Activated CD4-positive, alpha-beta T cell treated with anti-CD3 and anti-CD28 coated beads, Interleukin-2, amount 50 U/mL, for 48 hours (primary cell): ENCODE measurements around the gene B3GALT6.
"Not testable (repeated sequence)": the region's sequence is repeated elsewhere in the genome, so short reads cannot be mapped to it uniquely, and the experiment has no call there.

Experiments used
- DNase-seq, 2 experiments: peaks; one replicate each; pipeline ENCODE4 v3.0.0-alpha.2; 2020

The B3GALT6 gene

DNA sequence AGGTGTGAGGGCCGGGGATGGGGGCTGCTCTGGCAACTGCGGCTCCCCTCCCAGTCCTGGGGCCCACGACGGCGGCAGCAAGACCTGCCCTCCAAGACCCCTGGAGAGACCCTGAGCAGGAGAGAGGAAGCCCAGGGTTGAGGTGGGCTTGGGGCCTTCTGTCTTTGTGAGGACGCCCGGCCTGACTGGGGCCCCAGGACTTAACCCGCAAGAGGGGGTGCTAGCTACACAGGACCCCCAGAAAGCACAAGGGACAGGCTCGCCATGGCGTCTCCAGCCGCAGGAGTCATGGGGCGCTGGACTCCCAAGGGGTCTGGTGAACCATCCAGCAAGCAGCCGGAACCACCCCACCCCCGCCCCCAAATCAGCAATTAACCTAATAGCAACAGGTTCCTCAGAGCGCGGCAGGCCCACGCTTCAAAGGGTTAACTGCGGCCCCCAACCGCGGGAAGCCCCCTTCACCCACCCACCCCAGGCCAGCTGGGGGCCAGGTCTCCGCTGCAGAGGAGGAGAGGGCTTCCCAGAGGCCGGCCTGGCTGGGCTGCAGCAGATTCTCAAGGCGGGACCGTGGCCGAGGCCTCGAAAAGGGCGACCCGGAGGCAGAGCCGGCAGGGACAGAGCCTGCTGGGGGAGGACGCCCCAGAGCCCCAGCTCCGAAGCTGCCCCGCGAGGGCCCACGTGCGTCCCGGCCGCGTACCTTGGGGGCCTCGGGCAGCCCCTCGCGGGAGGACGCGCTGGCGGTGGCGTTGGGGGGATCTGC, 14.0 kb downstream of the B3GALT6 start:
- DNase-seq, result no peak

DNA sequence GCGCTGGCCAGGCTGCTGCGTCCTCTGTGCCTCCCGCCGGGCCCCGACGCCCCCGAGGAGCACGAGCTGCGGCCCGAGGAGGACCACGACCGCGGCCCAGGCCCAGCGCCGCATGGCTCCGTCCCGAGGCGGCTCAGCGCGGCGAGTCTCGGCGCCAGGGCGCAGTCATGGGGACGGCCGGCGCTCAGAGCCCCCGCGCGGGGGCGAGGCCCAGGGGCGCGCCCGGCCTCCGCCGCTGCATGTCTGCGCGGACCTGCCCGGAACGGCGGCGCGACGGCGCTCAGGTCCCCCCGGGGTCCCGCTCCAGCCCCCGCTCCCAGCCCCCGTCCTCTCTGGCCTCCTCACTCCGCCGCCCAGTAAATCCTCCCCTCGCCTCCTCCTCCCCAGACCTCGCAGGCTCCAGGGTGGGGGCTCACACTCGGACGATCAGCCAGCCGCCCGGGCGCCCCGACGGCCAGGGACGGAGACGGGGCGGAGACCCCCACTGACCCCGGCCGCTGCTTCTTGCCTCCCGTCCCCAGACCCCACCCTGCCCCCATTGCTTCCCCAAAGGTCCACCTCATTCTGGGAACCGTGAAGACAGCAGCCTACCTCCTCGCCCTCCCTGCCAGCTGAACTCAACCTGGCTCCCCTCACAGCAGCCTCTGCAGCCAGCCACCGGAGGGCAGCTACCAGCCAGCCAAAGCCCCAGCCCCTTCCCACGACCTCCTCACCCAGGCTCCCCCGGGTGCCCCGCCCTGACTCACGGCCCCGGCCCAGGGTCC, 14.7 kb downstream of the B3GALT6 start, which contains the start of gene C1QTNF12:
Gene C1QTNF12 (minus strand): TSS at position 146 of the 764 bp plus-strand sequence. CDS start 32 bp downstream, at position 114.
- no peak for DNase-seq

DNA sequence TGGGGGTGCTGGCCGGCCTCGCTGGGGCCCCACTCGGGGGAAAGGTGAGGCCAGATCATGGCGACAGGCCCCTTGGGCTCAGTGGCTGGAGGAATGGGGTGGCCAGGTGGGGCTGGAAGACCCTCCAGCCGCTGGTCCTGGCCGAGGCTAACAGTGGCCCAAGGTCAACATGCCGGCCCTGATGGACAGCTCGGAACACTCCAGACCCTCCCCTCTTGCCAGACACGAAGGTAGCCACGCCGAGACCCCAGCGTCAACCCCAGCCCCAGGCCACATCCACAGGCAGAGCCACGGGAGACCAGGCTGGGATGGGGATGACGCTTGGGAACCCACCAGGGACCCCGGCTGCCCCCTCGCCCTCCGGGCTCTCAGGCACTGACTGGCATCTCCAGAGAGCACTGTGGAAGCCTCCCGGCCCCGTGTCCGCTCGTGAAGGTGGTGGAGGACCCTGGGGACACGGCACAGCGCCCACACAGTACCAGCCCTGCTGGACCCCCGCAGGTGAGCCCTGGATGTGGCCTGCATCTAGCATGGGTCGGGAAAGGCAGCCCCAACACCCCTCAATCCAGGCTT, 15.4 kb downstream of the B3GALT6 start:
- no peak for DNase-seq

DNA sequence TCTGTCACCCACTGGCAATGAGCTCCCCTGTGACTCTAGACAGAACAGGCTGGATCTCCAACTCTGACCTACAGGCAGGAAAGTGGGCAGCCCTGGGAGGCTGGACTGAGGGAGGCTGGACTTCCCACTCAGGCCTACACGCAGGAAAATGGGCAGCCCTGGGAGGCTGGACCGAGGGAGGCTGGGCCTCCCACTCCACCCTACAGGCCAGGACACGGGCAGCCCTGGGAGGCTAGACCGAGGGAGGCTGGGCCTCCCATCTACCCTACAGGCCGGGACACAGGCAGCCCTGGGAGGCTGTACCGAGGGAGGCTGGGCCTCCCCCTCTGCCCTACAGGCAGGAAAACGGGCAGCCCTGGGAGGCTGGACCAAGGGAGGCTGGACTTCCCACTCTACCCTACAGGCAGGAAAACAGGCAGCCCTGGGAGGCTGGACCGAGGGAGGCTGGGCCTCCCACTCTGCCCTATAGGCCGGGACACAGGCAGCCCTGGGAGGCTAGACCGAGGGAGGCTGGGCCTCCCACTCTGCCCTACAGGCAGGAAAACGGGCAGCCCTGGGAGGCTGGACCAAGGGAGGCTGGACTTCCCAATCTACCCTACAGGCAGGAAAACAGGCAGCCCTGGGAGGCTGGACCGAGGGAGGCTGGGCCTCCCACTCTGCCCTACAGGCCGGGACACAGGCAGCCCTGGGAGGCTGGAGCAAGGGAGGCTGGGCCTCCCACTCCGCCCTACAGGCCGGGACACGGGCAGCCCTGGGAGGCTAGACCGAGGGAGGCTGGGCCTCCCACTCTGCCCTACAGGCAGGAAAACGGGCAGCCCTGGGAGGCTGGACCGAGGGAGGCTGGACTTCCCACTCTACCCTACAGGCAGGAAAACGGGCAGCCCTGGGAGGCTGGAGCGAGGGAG, 16.2 kb downstream of the B3GALT6 start:
- not testable (repeated sequence) for DNase-seq

DNA sequence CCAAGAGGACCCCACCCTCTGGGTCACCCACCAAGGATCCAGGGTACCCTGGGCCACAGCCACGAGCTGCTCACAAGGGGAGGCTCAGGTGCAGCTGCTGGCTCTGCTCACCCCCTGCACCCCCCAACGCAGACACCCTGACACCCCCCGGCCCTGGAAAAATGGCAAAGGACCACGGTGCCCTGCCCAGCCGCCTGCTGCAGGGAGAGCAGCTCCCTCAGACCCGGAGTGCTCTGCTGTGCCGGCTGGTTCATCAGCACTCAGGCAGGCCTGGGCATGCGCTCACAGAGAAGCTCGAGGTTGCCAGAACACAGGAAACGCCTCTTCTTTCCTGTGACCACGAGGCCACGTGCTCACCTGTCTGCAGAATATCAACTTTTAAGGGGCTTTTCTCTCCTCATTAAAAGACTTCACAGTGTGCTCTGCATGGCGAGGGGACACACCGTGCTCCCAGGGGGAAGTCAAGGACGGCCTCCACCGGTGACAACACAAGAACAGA, 18.8 kb downstream of the B3GALT6 start:
- peak; percentile 58 to 69 for DNase-seq

DNA sequence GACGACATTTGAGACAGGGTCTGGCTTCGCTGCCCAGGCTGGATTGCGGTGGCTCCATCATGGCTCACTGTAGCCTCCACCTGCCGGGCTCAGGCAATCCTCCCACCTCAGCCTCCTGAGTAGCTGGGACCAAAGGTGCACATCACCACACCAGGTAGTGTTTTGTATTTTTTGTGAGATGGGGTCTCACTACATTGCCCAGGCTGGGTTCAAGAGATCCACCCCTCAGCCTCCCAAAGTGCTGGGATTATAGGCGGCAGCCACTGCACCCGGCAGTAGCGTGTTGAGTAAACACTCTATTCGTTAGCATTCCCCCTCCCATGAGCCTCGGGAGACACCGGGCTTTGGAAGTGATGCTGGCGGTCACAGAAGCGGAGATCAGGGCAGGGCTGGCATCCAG, 21.3 kb downstream of the B3GALT6 start:
- no peak for DNase-seq

DNA sequence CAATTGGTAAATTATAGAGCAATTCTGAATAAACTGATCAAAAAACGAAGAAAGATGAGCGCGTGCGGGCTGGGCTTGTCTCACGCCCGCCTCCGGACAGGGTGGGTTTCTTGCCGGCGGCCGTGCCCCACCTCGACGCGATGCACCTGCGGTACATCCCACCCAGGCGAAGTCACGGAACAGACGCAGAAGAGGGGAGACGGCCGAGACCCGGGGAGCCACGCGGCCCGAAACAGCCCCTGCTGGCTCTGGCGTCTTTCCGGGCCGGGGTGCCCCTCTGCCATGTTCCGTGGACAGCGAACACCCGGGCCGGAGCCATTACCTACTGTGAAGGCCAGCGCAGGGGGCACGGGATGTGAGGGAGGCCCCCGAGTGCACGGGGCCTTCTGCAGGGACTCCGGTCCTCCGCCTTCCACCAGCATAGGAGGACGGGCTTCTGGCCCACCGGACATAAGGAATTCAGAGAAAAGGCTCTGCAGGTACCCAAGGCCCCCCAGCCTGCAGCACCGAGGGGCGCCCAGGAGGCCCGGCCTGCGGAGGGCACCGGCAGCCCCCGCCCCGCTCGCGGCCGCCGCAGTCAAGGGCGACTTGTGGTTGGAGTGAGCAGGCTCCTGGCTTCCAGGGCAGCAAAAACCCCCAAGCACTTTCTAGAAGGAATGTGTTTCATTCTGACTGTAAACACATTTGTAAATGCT, 22.1 kb downstream of the B3GALT6 start:
- DNase-seq, result no peak

DNA sequence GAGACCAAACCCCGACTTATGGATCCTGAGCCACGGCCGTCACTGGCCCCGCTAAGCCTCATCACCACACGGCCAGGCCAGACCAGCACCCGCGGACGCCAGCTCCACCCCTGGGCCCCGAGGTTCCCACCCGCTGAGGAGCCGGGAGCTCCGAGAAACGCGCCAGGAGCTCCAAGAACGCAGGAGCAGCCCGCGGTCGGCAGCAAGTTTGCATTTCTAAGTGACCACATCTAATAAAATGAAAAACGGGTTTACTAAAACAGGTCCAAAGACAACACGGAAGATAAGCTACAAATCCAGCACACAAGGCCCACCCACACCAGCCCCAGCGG, 22.6 kb downstream of the B3GALT6 start:
- DNase-seq, result no peak

DNA sequence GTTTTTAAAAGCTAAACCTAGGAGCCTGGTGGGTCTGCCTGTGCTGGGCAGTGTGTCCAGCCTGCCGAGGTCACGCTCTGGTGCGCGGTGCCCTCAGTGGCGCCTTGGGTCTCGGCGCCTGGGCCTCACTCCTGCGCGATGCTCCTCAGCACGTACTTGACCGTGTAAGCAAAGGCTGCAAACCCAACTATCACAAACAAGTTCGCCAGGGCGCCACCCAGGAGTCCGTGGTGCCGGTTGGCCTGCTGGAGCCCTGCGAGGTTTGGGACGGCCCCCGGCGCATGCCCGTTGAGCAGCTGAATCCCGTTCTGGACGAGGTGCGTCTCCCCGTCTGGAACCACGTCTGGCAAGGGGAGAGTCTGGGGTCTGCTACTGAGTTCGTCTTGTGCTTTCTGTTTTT, 23.0 kb downstream of the B3GALT6 start:
- DNase-seq, result no peak

DNA sequence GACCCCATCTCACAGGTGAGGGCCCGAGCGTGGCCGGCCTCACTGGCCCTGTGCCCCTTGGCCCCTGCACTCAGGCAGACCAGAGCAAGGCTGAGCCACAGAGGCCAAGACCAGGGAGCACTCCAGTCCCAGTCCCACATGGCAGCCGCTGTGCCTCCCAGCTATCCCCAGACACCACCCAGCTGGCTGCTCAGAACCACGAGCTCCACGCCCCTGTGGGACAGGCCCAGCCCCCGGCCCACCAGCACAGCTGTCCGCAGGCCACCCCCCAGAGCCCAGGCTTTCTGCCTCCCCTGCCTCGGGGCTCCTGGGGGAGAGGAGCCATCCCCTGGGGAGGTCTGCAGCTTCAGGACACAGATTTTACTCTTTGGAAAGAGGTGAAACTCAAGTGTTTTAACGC, 23.6 kb downstream of the B3GALT6 start:
- no peak for DNase-seq

DNA sequence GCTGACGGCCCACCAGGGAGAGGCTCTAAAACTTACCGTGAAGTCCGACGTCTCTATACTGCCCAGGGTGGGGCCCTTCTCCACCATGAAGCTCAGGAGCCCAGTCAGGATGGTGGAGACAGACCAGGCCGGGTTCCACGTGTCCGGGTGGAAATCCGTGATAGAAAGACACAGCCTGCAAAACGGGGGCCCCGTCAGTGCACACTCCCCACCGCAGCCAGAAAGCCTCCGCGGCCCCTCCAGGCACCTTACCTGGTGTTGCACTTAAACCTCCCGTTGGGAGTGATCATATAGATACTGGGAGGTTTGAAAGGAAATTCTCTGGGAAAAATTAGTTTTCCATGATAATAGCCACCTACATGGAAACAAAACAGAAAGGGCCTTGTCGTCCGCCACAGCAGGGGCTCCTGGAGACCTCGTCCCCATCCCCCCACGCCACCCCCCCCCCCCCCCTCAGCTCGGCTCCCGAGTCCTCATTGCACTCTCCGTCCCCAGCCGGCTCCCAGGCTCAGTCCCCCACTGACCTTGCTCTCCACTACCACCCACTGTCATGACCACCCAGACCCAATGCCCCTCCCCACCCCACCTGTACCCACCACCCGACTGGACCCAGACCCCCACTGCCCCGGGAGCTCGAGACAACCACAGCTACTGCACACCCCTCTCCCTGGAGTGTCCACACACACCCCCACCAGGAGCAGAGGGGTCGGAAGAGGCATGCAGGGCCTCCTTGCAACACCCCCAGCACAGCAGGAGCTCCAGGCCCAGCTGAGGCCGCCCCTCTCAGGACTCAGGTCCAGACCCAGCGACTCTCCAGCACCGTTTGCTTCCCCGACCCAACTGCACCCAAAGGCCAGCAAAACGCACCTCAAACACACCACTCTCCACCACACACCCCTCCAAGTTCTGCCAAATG, 25.2 kb downstream of the B3GALT6 start:
- no peak for DNase-seq

DNA sequence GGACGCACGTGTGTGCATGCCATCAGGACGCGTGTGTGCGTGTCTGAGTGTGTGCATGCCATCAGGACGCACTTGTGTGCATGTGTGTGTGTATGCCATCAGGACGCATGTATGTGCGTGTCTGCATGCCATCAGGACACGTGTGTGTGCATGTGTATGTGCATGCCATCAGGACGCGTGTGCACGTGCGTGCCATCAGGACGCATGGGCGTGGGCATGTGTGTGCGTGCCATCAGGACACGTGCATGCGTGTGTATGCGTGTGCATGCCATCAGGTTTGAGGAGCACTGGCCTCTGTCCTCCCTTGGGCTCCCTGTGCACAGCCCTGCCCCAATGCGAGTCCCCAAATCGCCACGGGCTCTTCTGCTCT, 27.1 kb downstream of the B3GALT6 start:
- DNase-seq, result no peak

DNA sequence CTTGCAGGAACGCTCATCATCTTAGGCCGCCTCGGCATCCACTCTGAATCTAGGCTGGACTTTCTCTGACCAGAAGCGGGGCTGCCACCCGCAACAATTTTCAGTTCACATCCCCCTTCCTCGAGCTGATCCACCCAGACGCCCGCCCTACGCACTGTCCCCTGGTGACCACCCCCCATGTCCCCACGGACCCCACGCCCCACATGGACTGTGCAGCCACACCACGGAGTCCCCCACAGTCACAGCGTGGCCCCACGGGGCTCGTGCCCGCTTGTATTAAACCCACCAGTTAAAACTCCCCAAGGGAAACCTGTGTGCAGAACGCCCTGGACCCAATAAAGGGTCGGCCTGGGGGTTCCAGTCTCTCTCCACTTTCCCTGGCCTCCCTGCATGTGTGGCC, 27.5 kb downstream of the B3GALT6 start:
- no peak for DNase-seq

DNA sequence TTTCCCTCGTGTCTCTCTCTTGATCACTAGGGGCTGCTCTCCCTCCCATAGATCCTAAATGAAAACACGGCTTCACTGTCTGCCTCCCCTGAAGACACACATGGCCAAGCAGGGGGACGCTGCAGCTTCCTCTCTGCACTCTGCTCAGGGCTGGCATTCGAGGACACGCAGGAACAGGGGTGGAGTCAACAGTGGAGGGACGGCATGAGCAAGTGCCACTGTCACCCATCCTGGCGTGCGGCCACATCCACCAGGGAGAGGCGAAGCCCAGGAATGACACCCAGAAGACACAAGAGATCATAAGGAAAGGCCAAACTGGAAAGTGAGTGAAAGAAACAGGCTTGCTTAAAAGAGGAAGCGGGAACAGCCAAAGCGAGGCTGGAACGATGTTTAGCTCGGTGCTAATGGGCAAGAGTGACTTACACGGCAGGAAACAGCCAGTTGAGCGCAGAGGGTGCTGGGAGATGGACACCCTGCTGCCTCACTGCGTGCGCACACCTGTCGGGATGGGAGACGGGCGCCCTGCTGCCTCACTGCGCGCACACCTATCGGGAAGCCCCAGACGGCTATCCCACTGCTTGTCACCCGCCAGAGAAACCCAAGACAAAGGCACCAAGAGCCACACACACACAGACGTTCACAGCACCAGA, 28.0 kb downstream of the B3GALT6 start:
- DNase-seq, result no peak

DNA sequence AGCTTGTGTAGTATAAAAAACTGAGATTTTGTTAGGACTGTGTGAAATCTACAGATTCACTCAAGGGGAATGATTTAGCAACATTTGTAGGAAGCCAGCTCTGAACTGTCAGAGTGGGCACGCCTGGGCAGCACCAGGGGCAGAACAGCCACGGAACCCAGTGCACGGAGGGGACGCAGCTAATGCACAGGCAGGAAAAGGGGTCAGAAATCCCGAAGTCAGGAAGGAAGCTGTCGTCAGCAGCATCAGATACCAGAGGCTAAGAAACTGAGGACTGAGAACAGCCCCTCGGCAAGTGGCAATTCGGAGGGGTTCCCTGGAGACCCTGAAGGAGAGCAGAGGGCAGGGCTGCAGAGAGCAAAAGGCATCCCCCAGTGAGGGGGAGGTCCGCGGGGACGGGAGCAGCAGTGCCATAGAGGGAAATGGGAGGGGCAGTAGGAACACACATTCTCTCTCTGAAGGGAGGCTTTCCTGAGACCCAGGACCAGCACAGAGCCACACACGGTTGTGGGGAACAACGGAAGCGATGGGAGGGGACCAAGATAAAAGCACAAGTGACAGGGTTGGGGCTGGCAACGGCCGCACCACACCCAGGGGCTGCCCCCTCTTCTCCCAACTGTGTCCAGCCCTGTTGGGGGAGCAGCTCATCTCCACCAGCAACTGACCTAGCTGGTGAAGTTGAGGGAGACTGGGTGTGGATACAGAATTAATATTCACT, 29.0 kb downstream of the B3GALT6 start:
- no peak for DNase-seq

DNA sequence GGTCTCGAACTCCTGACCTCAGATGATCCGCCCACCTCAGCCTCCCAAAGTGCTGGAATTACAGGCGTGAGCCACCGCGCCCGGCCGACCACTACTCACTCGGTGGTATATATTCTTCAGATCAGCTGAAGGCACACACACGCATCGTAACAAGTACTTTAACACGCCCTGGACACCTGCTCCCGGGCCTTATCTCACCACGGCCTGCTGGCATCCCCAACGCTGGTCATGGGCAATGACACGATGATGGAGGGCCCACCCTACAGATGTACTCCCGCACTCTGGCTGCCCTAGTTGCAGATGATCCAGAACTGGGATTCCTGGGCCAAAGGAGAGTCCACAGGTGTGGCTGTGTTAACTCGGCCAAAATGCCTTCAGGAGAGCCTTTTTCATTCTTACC, 30.0 kb downstream of the B3GALT6 start:
- DNase-seq, result no peak

DNA sequence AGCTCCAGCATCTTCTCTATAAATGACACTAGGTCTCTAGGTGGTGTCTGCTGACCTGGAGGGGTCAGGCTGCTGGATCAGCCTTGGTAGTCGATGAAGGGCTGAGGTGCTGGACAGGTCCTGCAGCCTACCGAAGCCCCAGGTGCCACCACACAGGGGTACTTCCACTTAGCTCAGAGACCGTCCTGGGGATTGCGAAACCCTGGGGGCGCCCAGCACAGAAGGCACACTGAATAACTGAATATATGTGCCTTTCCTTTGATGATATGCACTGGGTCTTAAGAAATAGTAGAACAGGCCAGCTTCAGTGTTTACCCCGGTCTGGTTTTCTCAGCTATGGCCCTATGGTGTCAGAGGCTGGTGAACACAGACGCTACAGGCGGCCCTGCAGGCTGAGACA, 30.7 kb downstream of the B3GALT6 start:
- no peak for DNase-seq

DNA sequence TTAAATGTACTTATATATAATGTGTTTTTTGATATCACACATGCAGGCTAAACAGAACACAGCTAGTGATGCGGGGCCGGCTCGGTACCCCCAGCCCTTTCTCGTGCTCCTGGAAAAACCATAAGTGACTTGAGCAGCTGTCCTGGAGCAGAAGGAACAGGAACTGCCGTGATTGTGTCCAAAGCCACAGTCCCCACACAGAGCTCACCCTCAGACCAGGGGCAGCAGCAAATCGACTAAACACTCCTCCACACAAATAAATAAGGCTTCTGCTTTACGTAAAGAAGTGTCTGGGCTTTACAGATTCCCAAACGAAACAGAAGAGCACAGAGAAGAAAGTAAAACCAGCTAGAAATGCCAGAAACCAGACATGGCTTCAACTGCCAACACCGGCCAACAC, 32.0 kb downstream of the B3GALT6 start:
- no peak for DNase-seq

DNA sequence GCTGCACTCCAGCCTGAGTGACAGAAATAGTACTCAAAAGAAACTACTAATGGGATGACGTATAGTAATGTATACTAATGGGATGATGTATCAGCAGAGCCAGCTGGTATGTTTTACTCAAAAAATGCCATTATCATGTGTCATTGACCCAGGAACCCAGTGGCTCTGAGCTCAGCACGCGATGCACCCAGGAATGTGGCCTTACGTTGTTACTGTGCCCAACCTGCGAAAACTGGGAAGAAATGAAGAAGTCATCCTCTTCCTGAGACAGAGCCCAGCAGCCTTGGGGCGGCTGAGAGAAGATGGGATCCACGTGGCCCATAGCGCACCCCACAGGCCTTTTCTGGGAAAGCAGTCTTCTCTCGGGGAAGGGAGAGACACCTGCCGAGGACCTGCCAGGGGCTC, 32.8 kb downstream of the B3GALT6 start:
- DNase-seq, result peak in 1 of 2 experiments; percentile 35
